Suprapubic skin (tissue), 4 donors: ENCODE results near the gene SEMA5B. TPM values are rescaled to one million over a fixed set of nuclear protein-coding genes. Genes with fewer than 3 reads are reported as not detected.

Source experiments
- DNase-seq, 2 donors: peaks; one replicate each; pipeline ENCODE4 v3.0.0-alpha.2; 2019; ENCODE audit warnings: low spot score in 2 of 2
- H3K27ac ChIP-seq: fragments of 200-600 bp; sonication (generic); one replicate; pipeline ENCODE4 v1.5.1; 2019
- H3K27me3 ChIP-seq: fragments of 200-600 bp; sonication (generic); one replicate; pipeline ENCODE4 v1.5.1; 2019
- H3K36me3 ChIP-seq: fragments of 200-600 bp; sonication (generic); one replicate; pipeline ENCODE4 v1.5.1; 2019
- H3K4me1 ChIP-seq: fragments of 200-600 bp; sonication (generic); one replicate; pipeline ENCODE4 v1.5.1; 2019
- H3K4me3 ChIP-seq: fragments of 200-600 bp; sonication (generic); one replicate; pipeline ENCODE4 v1.5.1; 2019; ENCODE audit warnings: mild to moderate bottlenecking
- H3K9me3 ChIP-seq: fragments of 200-600 bp; sonication (generic); one replicate; pipeline ENCODE4 v1.5.1; 2019
- CTCF ChIP-seq, 2 donors: fragments of 200-600 bp in 1 of 2; fragments of 450-650 bp in 1 of 2; sonication (generic) in 1 of 2; IDR thresholded peaks; one replicate each; pipeline ENCODE4 v1.5.1; 2016 to 2019; ENCODE audit warnings: antibody characterized with exemption in 2 of 2, mild to moderate bottlenecking in 1 of 2, moderate library complexity in 1 of 2
- EP300 ChIP-seq: sonication (generic); formaldehyde crosslinking; IDR thresholded peaks from one replicate; pipeline ENCODE4 v1.6.1; 2017; ENCODE audit warnings: antibody characterized with exemption
- POLR2A ChIP-seq, 2 donors: fragments of 450-650 bp; IDR thresholded peaks; one replicate each; pipeline ENCODE4 v1.6.1; 2017; ENCODE audit warnings: antibody characterized with exemption in 2 of 2, mild to moderate bottlenecking in 2 of 2, moderate library complexity in 2 of 2
- POLR2AphosphoS5 ChIP-seq, 3 donors: sonication (generic); formaldehyde crosslinking; IDR thresholded peaks; one replicate each; pipeline ENCODE4 v1.6.1; 2017; ENCODE audit warnings: antibody characterized with exemption in 3 of 3
- WGBS: methylation state at CpG from one replicate; pipeline ENCODE4 v1.1.5; 2018; 5-methylcytosine and 5-hydroxymethylcytosine counted together
- total RNA-seq, 4 donors: library from RNA; depleted of rRNA; stranded (reverse); fragments of >200 nt; gene quantifications; one replicate each; pipeline ENCODE4 v1.1.0, GENCODE V29; 2016

Gene SEMA5B
- total RNA-seq, 4 donors from 2014 or later = 1.4 to 2.0 (median 1.8) TPM; not detected in 1

GRCh38 chr3:122962149-122962548 lies 65.4 kb downstream of the SEMA5B start:
- WGBS = 65% methylated on average over 9 of the region's 9 CpGs
- peaks cover 19% of the 10 kb centered on the region for H3K4me1 ChIP-seq
- no peaks in the 10 kb centered on the region for H3K36me3 ChIP-seq
- H3K9me3 ChIP-seq = no peaks in the 10 kb centered on the region
- no peaks in the 10 kb centered on the region for H3K27me3 ChIP-seq
- no peak overlapping the region for H3K27ac ChIP-seq
- H3K4me3 ChIP-seq = no peak overlapping the region
- DNase-seq = no peak
- no peak for TF ChIP-seq EP300
- no peak for TF ChIP-seq POLR2AphosphoS5 (IDR thresholded peaks at IDR 0.05)
- no peak for TF ChIP-seq CTCF (IDR thresholded peaks at IDR 0.05)
- TF ChIP-seq POLR2A (IDR thresholded peaks at IDR 0.05) = no peak

- Histone ChIP-seq H3K4me1 (peaks cover 20% of the 10 kb centered on the region), H3K4me3 (no peak overlapping the region), H3K27ac (no peak overlapping the region), H3K36me3 (no peaks in the 10 kb centered on the region), H3K27me3 (no peaks in the 10 kb centered on the region), H3K9me3 (no peaks in the 10 kb centered on the region)
- WGBS = 73% methylated on average over 4 of the region's 4 CpGs
- no peak for DNase-seq
- TF ChIP-seq POLR2AphosphoS5 (IDR thresholded peaks at IDR 0.05) (no peak), EP300 (no peak), CTCF (IDR thresholded peaks at IDR 0.05) (no peak), POLR2A (IDR thresholded peaks at IDR 0.05) (no peak)
Measured at GRCh38 chr3:122961146-122961545, 66.4 kb downstream of the SEMA5B start.

GRCh38 chr3:122960652-122961051 lies 66.9 kb downstream of the SEMA5B start:
- no peak overlapping the region for H3K27ac ChIP-seq
- H3K4me3 ChIP-seq = no peak overlapping the region
- H3K4me1 ChIP-seq = peaks cover 20% of the 10 kb centered on the region
- H3K9me3 ChIP-seq = no peaks in the 10 kb centered on the region
- no peaks in the 10 kb centered on the region for H3K27me3 ChIP-seq
- no peaks in the 10 kb centered on the region for H3K36me3 ChIP-seq
- WGBS = 89% methylated on average over 4 of the region's 4 CpGs
- no peak for DNase-seq
- TF ChIP-seq CTCF (IDR thresholded peaks at IDR 0.05) = no peak
- no peak for TF ChIP-seq EP300
- TF ChIP-seq POLR2A (IDR thresholded peaks at IDR 0.05) = no peak
- TF ChIP-seq POLR2AphosphoS5 (IDR thresholded peaks at IDR 0.05) = no peak

GRCh38 chr3:122959339-122959738 lies 68.2 kb downstream of the SEMA5B start:
- Histone ChIP-seq H3K27ac (no peak overlapping the region), H3K4me3 (no peak overlapping the region), H3K27me3 (no peaks in the 10 kb centered on the region), H3K36me3 (no peaks in the 10 kb centered on the region), H3K4me1 (peaks cover 14% of the 10 kb centered on the region), H3K9me3 (no peaks in the 10 kb centered on the region)
- WGBS = 82% methylated on average over 5 of the region's 5 CpGs
- no peak for DNase-seq
- TF ChIP-seq CTCF (IDR thresholded peaks at IDR 0.05) = no peak
- no peak for TF ChIP-seq POLR2AphosphoS5 (IDR thresholded peaks at IDR 0.05)
- no peak for TF ChIP-seq POLR2A (IDR thresholded peaks at IDR 0.05)
- no peak for TF ChIP-seq EP300

- Histone ChIP-seq H3K4me3 (no peak overlapping the region), H3K4me1 (peaks cover 12% of the 10 kb centered on the region), H3K27ac (no peak overlapping the region), H3K27me3 (no peaks in the 10 kb centered on the region), H3K36me3 (no peaks in the 10 kb centered on the region), H3K9me3 (no peaks in the 10 kb centered on the region)
- no peak for DNase-seq
- TF ChIP-seq POLR2A (IDR thresholded peaks at IDR 0.05) (no peak), POLR2AphosphoS5 (IDR thresholded peaks at IDR 0.05) (no peak)
- 48% methylated on average over 7 of the region's 7 CpGs for WGBS
Measured at GRCh38 chr3:122957707-122958689, 69.6 kb downstream of the SEMA5B start.
